Measurements from ENCODE around the gene HDAC8.

The HDAC8 gene

DNA sequence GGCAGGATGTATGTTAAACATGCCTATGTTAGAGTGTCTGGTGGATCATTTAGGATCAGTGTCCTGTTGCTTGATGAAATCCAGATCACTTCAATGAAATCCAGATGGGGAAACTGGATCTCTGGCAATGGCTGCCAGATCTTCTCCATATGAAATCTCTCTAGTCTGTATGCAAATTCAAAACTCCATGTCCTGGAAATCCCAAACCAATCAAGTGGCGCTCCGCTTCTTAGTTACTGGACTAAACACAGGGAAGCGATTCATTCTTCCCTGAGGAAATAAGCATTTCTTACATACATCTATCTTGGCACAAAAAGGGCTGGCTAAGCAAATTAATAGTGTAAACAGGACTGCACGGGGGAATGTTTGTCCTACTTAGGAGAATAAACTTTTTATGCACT is 94.9 kb downstream of the HDAC8 start:
- H3K4me2 ChIP-seq (ENCODE audit: low read length, poor library complexity, severe bottlenecking), result no peak overlapping the region
- H3K4me3 ChIP-seq (ENCODE audit: insufficient read depth in 1 of 2, low read depth in 1 of 2, low read length in 2 of 2), result no peak overlapping the region
- no peak overlapping the region for H2BK12ac ChIP-seq (ENCODE audit: low read length in 2 of 2)
- H3K14ac ChIP-seq (ENCODE audit: low read length in 2 of 2), result no peak overlapping the region
- H2BK5ac ChIP-seq (ENCODE audit: low read depth, low read length, poor library complexity, severe bottlenecking), result no peak overlapping the region
- H3K36me3 ChIP-seq (ENCODE audit: control insufficient read depth in 1 of 2, insufficient read depth in 2 of 2, low read depth in 1 of 2, low read length in 2 of 2), result peaks cover 2 to 4% of the 10 kb centered on the region in 2 experiments
- H3K79me1 ChIP-seq (replicated peaks; ENCODE audit: low read length, poor library complexity, severe bottlenecking), result no peaks in the 10 kb centered on the region
- H3K18ac ChIP-seq (ENCODE audit: low read depth in 1 of 2, low read length in 2 of 2), result no peak overlapping the region
- peaks cover 0 to 43% of the 10 kb centered on the region in 2 experiments for H3K27me3 ChIP-seq (ENCODE audit: control insufficient read depth in 1 of 2, insufficient read depth in 1 of 2, low read length in 2 of 2)
- H3K4ac ChIP-seq (ENCODE audit: low read depth in 1 of 2, low read length in 2 of 2), result no peak overlapping the region
- H3K4me1 ChIP-seq (ENCODE audit: control insufficient read depth, insufficient read depth, low read depth, low read length), result no peaks in the 10 kb centered on the region
- H2AK5ac ChIP-seq (ENCODE audit: low read length, severe bottlenecking), result no peak overlapping the region
- H3K23ac ChIP-seq (ENCODE audit: low read length in 2 of 2), result no peak overlapping the region
- peak; percentile 8 for DNase-seq
- no peak overlapping the region for H4K8ac ChIP-seq (ENCODE audit: low read length)
- H2BK120ac ChIP-seq (ENCODE audit: low read depth, low read length), result no peak overlapping the region
- H4K91ac ChIP-seq (ENCODE audit: low read length), result no peak overlapping the region
- no peak overlapping the region for H3K27ac ChIP-seq (ENCODE audit: low read length, poor library complexity, severe bottlenecking)
- H3K9ac ChIP-seq (ENCODE audit: low read length), result no peak overlapping the region
- no peak overlapping the region for H2AFZ ChIP-seq (ENCODE audit: low read depth, low read length)
- H2BK15ac ChIP-seq (ENCODE audit: low read depth, poor library complexity, severe bottlenecking), result no peak overlapping the region
- H3K9me3 ChIP-seq (ENCODE audit: control insufficient read depth, low read length), result no peaks in the 10 kb centered on the region
- WGBS, result no CpG with 5 or more reads among the region's 4 CpGs

- Histone ChIP-seq H3K4me3 (ENCODE audit: insufficient read depth in 1 of 2, low read depth in 1 of 2, low read length in 2 of 2) (no peak overlapping the region), H4K91ac (ENCODE audit: low read length) (no peak overlapping the region), H2BK12ac (ENCODE audit: low read length in 2 of 2) (no peak overlapping the region), H3K27me3 (ENCODE audit: control insufficient read depth in 1 of 2, insufficient read depth in 1 of 2, low read length in 2 of 2) (peaks cover 0 to 42% of the 10 kb centered on the region in 2 experiments), H4K8ac (ENCODE audit: low read length) (no peak overlapping the region), H3K36me3 (ENCODE audit: control insufficient read depth in 1 of 2, insufficient read depth in 2 of 2, low read depth in 1 of 2, low read length in 2 of 2) (peaks cover 2 to 4% of the 10 kb centered on the region in 2 experiments), H3K9me3 (ENCODE audit: control insufficient read depth, low read length) (no peaks in the 10 kb centered on the region), H2BK120ac (ENCODE audit: low read depth, low read length) (no peak overlapping the region), H2BK5ac (ENCODE audit: low read depth, low read length, poor library complexity, severe bottlenecking) (no peak overlapping the region), H2BK15ac (ENCODE audit: low read depth, poor library complexity, severe bottlenecking) (no peak overlapping the region), H3K18ac (ENCODE audit: low read depth in 1 of 2, low read length in 2 of 2) (no peak overlapping the region), H2AK5ac (ENCODE audit: low read length, severe bottlenecking) (no peak overlapping the region), H3K23ac (ENCODE audit: low read length in 2 of 2) (no peak overlapping the region), H3K4me2 (ENCODE audit: low read length, poor library complexity, severe bottlenecking) (no peak overlapping the region), H3K27ac (ENCODE audit: low read length, poor library complexity, severe bottlenecking) (no peak overlapping the region), H3K9ac (ENCODE audit: low read length) (no peak overlapping the region), H3K4ac (ENCODE audit: low read depth in 1 of 2, low read length in 2 of 2) (no peak overlapping the region), H3K4me1 (ENCODE audit: control insufficient read depth, insufficient read depth, low read depth, low read length) (no peaks in the 10 kb centered on the region), H2AFZ (ENCODE audit: low read depth, low read length) (no peak overlapping the region), H3K79me1 (replicated peaks; ENCODE audit: low read length, poor library complexity, severe bottlenecking) (no peaks in the 10 kb centered on the region), H3K14ac (ENCODE audit: low read length in 2 of 2) (no peak overlapping the region)
- no CpG with 5 or more reads among the region's 2 CpGs for WGBS
- DNase-seq, result no peak
These were observed 95.3 kb downstream of the HDAC8 start for GRCh38 chrX:72477376-72477775.

- no peak overlapping the region for H2BK120ac ChIP-seq (ENCODE audit: low read depth, low read length)
- no peak overlapping the region for H2BK15ac ChIP-seq (ENCODE audit: low read depth, poor library complexity, severe bottlenecking)
- H3K79me1 ChIP-seq (replicated peaks; ENCODE audit: low read length, poor library complexity, severe bottlenecking), result no peaks in the 10 kb centered on the region
- H3K4me1 ChIP-seq (ENCODE audit: control insufficient read depth, insufficient read depth, low read depth, low read length), result no peaks in the 10 kb centered on the region
- no peak overlapping the region for H2BK12ac ChIP-seq (ENCODE audit: low read length in 2 of 2)
- H4K91ac ChIP-seq (ENCODE audit: low read length), result no peak overlapping the region
- no peak overlapping the region for H3K27ac ChIP-seq (ENCODE audit: low read length, poor library complexity, severe bottlenecking)
- H2AFZ ChIP-seq (ENCODE audit: low read depth, low read length), result no peak overlapping the region
- H3K18ac ChIP-seq (ENCODE audit: low read depth in 1 of 2, low read length in 2 of 2), result no peak overlapping the region
- H3K27me3 ChIP-seq (ENCODE audit: control insufficient read depth in 1 of 2, insufficient read depth in 1 of 2, low read length in 2 of 2), result peaks cover 0 to 39% of the 10 kb centered on the region in 2 experiments
- WGBS, result 94% methylated on average over 5 of the region's 6 CpGs
- H3K14ac ChIP-seq (ENCODE audit: low read length in 2 of 2), result no peak overlapping the region
- H3K4ac ChIP-seq (ENCODE audit: low read depth in 1 of 2, low read length in 2 of 2), result no peak overlapping the region
- H3K36me3 ChIP-seq (ENCODE audit: control insufficient read depth in 1 of 2, insufficient read depth in 2 of 2, low read depth in 1 of 2, low read length in 2 of 2), result peaks cover 2 to 4% of the 10 kb centered on the region in 2 experiments
- no peak overlapping the region for H3K23ac ChIP-seq (ENCODE audit: low read length in 2 of 2)
- no peak overlapping the region for H2BK5ac ChIP-seq (ENCODE audit: low read depth, low read length, poor library complexity, severe bottlenecking)
- no peak overlapping the region for H2AK5ac ChIP-seq (ENCODE audit: low read length, severe bottlenecking)
- H3K9me3 ChIP-seq (ENCODE audit: control insufficient read depth, low read length), result no peaks in the 10 kb centered on the region
- H3K4me2 ChIP-seq (ENCODE audit: low read length, poor library complexity, severe bottlenecking), result no peak overlapping the region
- no peak for DNase-seq
- no peak overlapping the region for H4K8ac ChIP-seq (ENCODE audit: low read length)
- no peak overlapping the region for H3K9ac ChIP-seq (ENCODE audit: low read length)
- no peak overlapping the region for H3K4me3 ChIP-seq (ENCODE audit: insufficient read depth in 1 of 2, low read depth in 1 of 2, low read length in 2 of 2)
These were observed 96.5 kb downstream of the HDAC8 start for GRCh38 chrX:72475952-72476668.

DNA sequence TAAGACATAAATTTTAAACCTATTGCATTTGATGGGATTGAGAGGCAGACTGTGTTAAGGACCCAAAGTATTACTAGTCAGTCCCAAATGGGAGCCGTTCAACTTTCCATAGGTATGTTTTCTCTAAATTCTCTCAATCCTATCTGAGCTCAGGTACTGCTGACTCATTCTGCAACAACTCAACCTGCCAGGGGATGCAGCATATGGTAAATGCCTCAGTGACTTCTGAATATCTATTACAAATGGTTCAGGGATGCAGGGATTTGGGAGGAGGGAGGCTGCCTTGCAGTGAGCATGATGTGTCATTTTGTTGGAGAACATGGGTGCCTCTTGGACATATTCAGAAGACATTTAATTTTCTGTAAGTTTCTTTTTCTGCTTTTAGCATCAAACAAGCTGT is 97.3 kb downstream of the HDAC8 start:
- Histone ChIP-seq H4K8ac (ENCODE audit: low read length) (no peak overlapping the region), H3K4me2 (ENCODE audit: low read length, poor library complexity, severe bottlenecking) (no peak overlapping the region), H2AK5ac (ENCODE audit: low read length, severe bottlenecking) (no peak overlapping the region), H3K18ac (ENCODE audit: low read depth in 1 of 2, low read length in 2 of 2) (no peak overlapping the region), H3K79me1 (replicated peaks; ENCODE audit: low read length, poor library complexity, severe bottlenecking) (no peaks in the 10 kb centered on the region), H3K27me3 (ENCODE audit: control insufficient read depth in 1 of 2, insufficient read depth in 1 of 2, low read length in 2 of 2) (peaks cover 0 to 38% of the 10 kb centered on the region in 2 experiments), H2AFZ (ENCODE audit: low read depth, low read length) (no peak overlapping the region), H2BK5ac (ENCODE audit: low read depth, low read length, poor library complexity, severe bottlenecking) (no peak overlapping the region), H3K36me3 (ENCODE audit: control insufficient read depth in 1 of 2, insufficient read depth in 2 of 2, low read depth in 1 of 2, low read length in 2 of 2) (peaks cover 2 to 4% of the 10 kb centered on the region in 2 experiments), H2BK120ac (ENCODE audit: low read depth, low read length) (no peak overlapping the region), H3K4me3 (ENCODE audit: insufficient read depth in 1 of 2, low read depth in 1 of 2, low read length in 2 of 2) (no peak overlapping the region), H3K27ac (ENCODE audit: low read length, poor library complexity, severe bottlenecking) (no peak overlapping the region), H3K9me3 (ENCODE audit: control insufficient read depth, low read length) (no peaks in the 10 kb centered on the region), H2BK15ac (ENCODE audit: low read depth, poor library complexity, severe bottlenecking) (no peak overlapping the region), H4K91ac (ENCODE audit: low read length) (no peak overlapping the region), H3K14ac (ENCODE audit: low read length in 2 of 2) (no peak overlapping the region), H3K4me1 (ENCODE audit: control insufficient read depth, insufficient read depth, low read depth, low read length) (no peaks in the 10 kb centered on the region), H3K9ac (ENCODE audit: low read length) (no peak overlapping the region), H3K23ac (ENCODE audit: low read length in 2 of 2) (no peak overlapping the region), H3K4ac (ENCODE audit: low read depth in 1 of 2, low read length in 2 of 2) (no peak overlapping the region), H2BK12ac (ENCODE audit: low read length in 2 of 2) (no peak overlapping the region)
- no peak for DNase-seq
- no CpG with 5 or more reads among the region's 1 CpG for WGBS

Measured in mesenchymal stem cell (in vitro differentiated cells and primary cell).